ENCODE data around the gene RBMY1J.
"Not testable (repeated sequence)": the region's sequence is repeated elsewhere in the genome, so short reads cannot be mapped to it uniquely, and the experiment has no call there.

Gene RBMY1J

GRCh38 chrY:22403110-22403509, at the start of gene RBMY1J:
Gene RBMY1J (plus strand): TSS chrY:22403410. CDS start chrY:22405448, 2,038 bp downstream.
- not testable (repeated sequence) for H3K9ac ChIP-seq; H3K4me2 ChIP-seq; H3K27ac ChIP-seq; H3K4me3 ChIP-seq; H3K27me3 ChIP-seq; H3K36me3 ChIP-seq; H3K4me1 ChIP-seq; H3K9me3 ChIP-seq (replicated peaks in 1 of 11); H4K20me1 ChIP-seq

GRCh38 chrY:22367416-22367815, 35.8 kb upstream of the RBMY1J start:
- H3K9ac ChIP-seq = no peak overlapping the region
- no peak overlapping the region for H3K4me2 ChIP-seq
- H3K27me3 ChIP-seq = no peaks in the 10 kb centered on the region
- no peak for TF ChIP-seq Cebpa-rat (IDR thresholded peaks at IDR 0.05)
- H4K20me1 ChIP-seq = no peaks in the 10 kb centered on the region
- H3K27ac ChIP-seq = no peak overlapping the region
- no peaks in the 10 kb centered on the region for H3K4me1 ChIP-seq
- no peaks in the 10 kb centered on the region for H3K9me3 ChIP-seq (replicated peaks in 1 of 11)
- H3K36me3 ChIP-seq = no peaks in the 10 kb centered on the region
- no peak overlapping the region for H3K4me3 ChIP-seq

- Histone ChIP-seq H3K27me3 (no peaks in the 10 kb centered on the region), H4K20me1 (no peaks in the 10 kb centered on the region), H3K4me3 (no peak overlapping the region), H3K36me3 (no peaks in the 10 kb centered on the region), H3K27ac (no peak overlapping the region), H3K9ac (no peak overlapping the region), H3K4me1 (no peaks in the 10 kb centered on the region), H3K9me3 (replicated peaks in 1 of 11) (no peaks in the 10 kb centered on the region), H3K4me2 (no peak overlapping the region)
- TF ChIP-seq Cebpa-rat (IDR thresholded peaks at IDR 0.05) = no peak
Measured at GRCh38 chrY:22370623-22371022, 32.6 kb upstream of the RBMY1J start.

GRCh38 chrY:22373494-22373893, 29.7 kb upstream of the RBMY1J start:
- no peak overlapping the region for H3K9ac ChIP-seq
- no peak overlapping the region for H3K27ac ChIP-seq
- H3K9me3 ChIP-seq (replicated peaks in 1 of 11) = no peaks in the 10 kb centered on the region
- no peak overlapping the region for H3K4me2 ChIP-seq
- no peaks in the 10 kb centered on the region for H3K36me3 ChIP-seq
- H4K20me1 ChIP-seq = no peaks in the 10 kb centered on the region
- no peaks in the 10 kb centered on the region for H3K4me1 ChIP-seq
- H3K27me3 ChIP-seq = no peaks in the 10 kb centered on the region
- TF ChIP-seq Cebpa-rat (IDR thresholded peaks at IDR 0.05) = no peak
- no peak overlapping the region for H3K4me3 ChIP-seq

- not testable (repeated sequence) for H4K20me1 ChIP-seq; H3K27ac ChIP-seq; H3K9me3 ChIP-seq (replicated peaks in 1 of 11); H3K4me2 ChIP-seq; H3K36me3 ChIP-seq; H3K27me3 ChIP-seq; H3K4me3 ChIP-seq; H3K4me1 ChIP-seq; H3K9ac ChIP-seq
Measured at GRCh38 chrY:22444718-22445396, 41.6 kb downstream of the RBMY1J start.

GRCh38 chrY:22455522-22455921, 52.3 kb downstream of the RBMY1J start:
- H4K20me1 ChIP-seq; H3K4me2 ChIP-seq; H3K27me3 ChIP-seq; H3K4me3 ChIP-seq; H3K4me1 ChIP-seq; H3K27ac ChIP-seq; H3K9me3 ChIP-seq (replicated peaks in 1 of 11); H3K36me3 ChIP-seq; H3K9ac ChIP-seq: not testable (repeated sequence)

GRCh38 chrY:22461962-22462361, 58.8 kb downstream of the RBMY1J start:
- H3K27ac ChIP-seq; H3K4me3 ChIP-seq; H3K4me1 ChIP-seq; H3K27me3 ChIP-seq; H3K9ac ChIP-seq; H3K9me3 ChIP-seq (replicated peaks in 1 of 11); H3K36me3 ChIP-seq; H4K20me1 ChIP-seq; H3K4me2 ChIP-seq: not testable (repeated sequence)

Data from BLaER1 treated with 17β-estradiol and CSF1 and Interleukin-3, amounts not matched to agents 10 nM and 100 nM (cell line).